Breast epithelium (tissue), 4 donors: ENCODE results near the gene DRGX. TPM values are rescaled to one million over a fixed set of nuclear protein-coding genes. Genes with fewer than 3 reads are reported as not detected.

Source experiments
- DNase-seq, 2 donors: peaks; one replicate each; pipeline ENCODE4 v3.0.0-alpha.2; 2019; ENCODE audit warnings: low spot score in 2 of 2
- H3K27ac ChIP-seq, 2 donors: fragments of 200-600 bp; sonication (generic) in 1 of 2; one replicate each; pipeline ENCODE4 v1.5.1; 2016 to 2019; ENCODE audit warnings: mild to moderate bottlenecking in 1 of 2
- H3K27me3 ChIP-seq, 2 donors: fragments of 200-600 bp; sonication (generic) in 1 of 2; one replicate each; pipeline versions ENCODE4 v1.5.1 to v1.6.0; 2017 to 2019; ENCODE audit warnings: control low read depth in 1 of 2, mild to moderate bottlenecking in 1 of 2
- H3K36me3 ChIP-seq: fragments of 200-600 bp; one replicate; pipeline ENCODE4 v1.5.1; 2019
- H3K4me1 ChIP-seq, 2 donors: fragments of 200-600 bp; sonication (generic); one replicate each; pipeline ENCODE4 v1.5.1; 2016 to 2019; ENCODE audit warnings: control low read depth in 1 of 2
- H3K4me3 ChIP-seq, 3 donors: fragments of 200-600 bp; sonication (generic); 1 replicate in 2 of 3; 2 replicates in 1 of 3; pipeline ENCODE4 v1.5.1; 2016 to 2019; ENCODE audit warnings: mild to moderate bottlenecking in 3 of 3, moderate library complexity in 2 of 3
- H3K9me3 ChIP-seq, 2 donors: fragments of 200-600 bp; sonication (generic) in 1 of 2; one replicate each; pipeline ENCODE4 v1.5.1; 2016 to 2019; ENCODE audit warnings: control low read depth in 1 of 2
- CTCF ChIP-seq, 3 donors: fragments of 450-650 bp; IDR thresholded peaks; one replicate each; pipeline ENCODE4 v1.5.1; 2016 to 2017; ENCODE audit warnings: antibody characterized with exemption in 3 of 3, mild to moderate bottlenecking in 3 of 3, moderate library complexity in 3 of 3
- POLR2A ChIP-seq: fragments of 450-650 bp; IDR thresholded peaks from one replicate; pipeline ENCODE4 v1.6.1; 2016; ENCODE audit warnings: antibody characterized with exemption, mild to moderate bottlenecking, moderate library complexity
- POLR2AphosphoS5 ChIP-seq, 3 donors: sonication (generic); formaldehyde crosslinking; IDR thresholded peaks; one replicate each; pipeline ENCODE4 v1.6.1; 2017; ENCODE audit warnings: antibody characterized with exemption in 3 of 3
- intact Hi-C: fragments of 100-400 bp; cut with DNase I; formaldehyde crosslinking; loops from one replicate; pipeline ENCODE4 v1.15.1; 2023; ENCODE audit warnings: low total_unique reads
- total RNA-seq, 3 donors: library from RNA; depleted of rRNA; stranded (reverse); fragments of >200 nt; gene quantifications; one replicate each; pipeline ENCODE4 v1.1.0, GENCODE V29; 2016

DRGX gene
- total RNA-seq, 3 donors from 2014 or later: not detected

GRCh38 chr10:49347342-49347741 lies 48.5 kb downstream of the DRGX start:
- no peaks in the 10 kb centered on the region for H3K4me1 ChIP-seq
- intact Hi-C loops: no loop called here
- H3K9me3 ChIP-seq: peaks cover 10 to 18% of the 10 kb centered on the region in 2 donors
- H3K4me3 ChIP-seq: no peak overlapping the region
- no peaks in the 10 kb centered on the region for H3K27me3 ChIP-seq
- no peak for DNase-seq
- H3K27ac ChIP-seq: no peak overlapping the region
- TF ChIP-seq POLR2AphosphoS5 (IDR thresholded peaks at IDR 0.05): no peak
- no peak for TF ChIP-seq CTCF (IDR thresholded peaks at IDR 0.05)
- H3K36me3 ChIP-seq: no peaks in the 10 kb centered on the region

- intact Hi-C loops: no loop called here
- no peak for DNase-seq
These were observed 51.0 kb downstream of the DRGX start for GRCh38 chr10:49344840-49345239.

GRCh38 chr10:49338604-49339003 lies 57.3 kb downstream of the DRGX start:
- intact Hi-C loops: no loop called here
- Histone ChIP-seq H3K27me3 (no peaks in the 10 kb centered on the region), H3K4me1 (no peaks in the 10 kb centered on the region), H3K9me3 (no peaks in the 10 kb centered on the region), H3K36me3 (no peaks in the 10 kb centered on the region), H3K27ac (no peak overlapping the region), H3K4me3 (no peak overlapping the region)
- DNase-seq: no peak
- no peak for TF ChIP-seq POLR2AphosphoS5 (IDR thresholded peaks at IDR 0.05)
- no peak for TF ChIP-seq CTCF (IDR thresholded peaks at IDR 0.05)
- no peak for TF ChIP-seq POLR2A

More at GRCh38 chr10:49344840-49345239, 51.0 kb downstream of the DRGX start:
- Histone ChIP-seq H3K27me3 (no peaks in the 10 kb centered on the region), H3K4me1 (no peaks in the 10 kb centered on the region), H3K36me3 (no peaks in the 10 kb centered on the region), H3K9me3 (peaks cover 1 to 8% of the 10 kb centered on the region in 2 donors), H3K27ac (no peak overlapping the region), H3K4me3 (no peak overlapping the region)
- TF ChIP-seq POLR2AphosphoS5 (IDR thresholded peaks at IDR 0.05) (no peak), CTCF (IDR thresholded peaks at IDR 0.05) (no peak), POLR2A (no peak)

- no peaks in the 10 kb centered on the region for H3K36me3 ChIP-seq
- no peaks in the 10 kb centered on the region for H3K9me3 ChIP-seq
- H3K27ac ChIP-seq: no peak overlapping the region
- H3K4me3 ChIP-seq: no peak overlapping the region
- DNase-seq: no peak
- TF ChIP-seq CTCF (IDR thresholded peaks at IDR 0.05) (no peak), POLR2AphosphoS5 (IDR thresholded peaks at IDR 0.05) (no peak), POLR2A (no peak)
- no peaks in the 10 kb centered on the region for H3K27me3 ChIP-seq
- no peaks in the 10 kb centered on the region for H3K4me1 ChIP-seq
- intact Hi-C loops: no loop called here
These were observed 60.4 kb downstream of the DRGX start for GRCh38 chr10:49335364-49335972.

- no peak for TF ChIP-seq CTCF (IDR thresholded peaks at IDR 0.05)
- TF ChIP-seq POLR2AphosphoS5 (IDR thresholded peaks at IDR 0.05): no peak
- TF ChIP-seq POLR2A: no peak
- Histone ChIP-seq H3K27me3 (no peaks in the 10 kb centered on the region), H3K4me3 (no peak overlapping the region), H3K9me3 (no peaks in the 10 kb centered on the region), H3K36me3 (no peaks in the 10 kb centered on the region), H3K4me1 (no peaks in the 10 kb centered on the region), H3K27ac (no peak overlapping the region)
- intact Hi-C loops: no loop called here
- no peak for DNase-seq
These were observed 60.9 kb downstream of the DRGX start for GRCh38 chr10:49334964-49335363.
